Caco-2 (cell line): ENCODE measurements around the gene ZBED4. TPM values are rescaled to one million over a fixed set of nuclear protein-coding genes. Genes with fewer than 3 reads are reported as not detected.

ENCODE experiments used
- BruUV-seq: library from RNA; stranded (reverse); fragments of 400-500 nt; replicated peaks from 2 replicates; lab custom pipeline; 2021; lab: Mats Ljungman, UMichigan
- CTCF ChIA-PET: fragments of 300-600 bp; sonication (Branson Sonifier 250); formaldehyde crosslinking; loops from one replicate; lab custom pipeline; 2022; ENCODE audit warnings: antibody characterized with exemption; lab: Charles Lee
- POLR2A ChIA-PET: fragments of 300-600 bp; sonication (Branson Sonifier 250); formaldehyde crosslinking; loops from one replicate; lab custom pipeline; 2022; ENCODE audit warnings: antibody characterized with exemption; lab: Charles Lee
- DNase-seq, 2 experiments: peaks; one replicate each; pipeline versions ENCODE4 v3.0.0 to v3.0.0-alpha.2; 2020 to 2022
- H3K27me3 ChIP-seq: replicated peaks from 2 replicates; pipeline ENCODE4 v1.6.0; 2011; ENCODE audit warnings: low read length; ENCODE audit not compliant: control insufficient read depth, insufficient read depth
- H3K36me3 ChIP-seq: 2 replicates; pipeline ENCODE4 v1.5.1; 2011; ENCODE audit warnings: low read length; ENCODE audit not compliant: control insufficient read depth, insufficient read depth
- H3K4me1 ChIP-seq: fragments of 250-450 bp; sonication (Bioruptor Pico); 2 replicates; pipeline ENCODE4 v1.5.1; 2020; ENCODE audit warnings: mild to moderate bottlenecking
- H3K4me3 ChIP-seq: 2 replicates; pipeline ENCODE4 v1.5.1; 2011; ENCODE audit warnings: low read depth, mild to moderate bottlenecking, control low read depth, low read length
- H3K9me3 ChIP-seq: fragments of 250-450 bp; sonication (Bioruptor Pico); 2 replicates; pipeline ENCODE4 v1.5.1; 2020; ENCODE audit warnings: mild to moderate bottlenecking, moderate library complexity
- H3K27ac Mint-ChIP-seq: one replicate; pipeline ENCODE4 v1.8.0; 2022; ENCODE audit warnings: mixed read lengths; ENCODE audit not compliant: unreplicated experiment
- H3K27me3 Mint-ChIP-seq: one replicate; pipeline ENCODE4 v1.8.0; 2022; ENCODE audit warnings: mixed read lengths; ENCODE audit not compliant: insufficient read depth, unreplicated experiment
- H3K36me3 Mint-ChIP-seq: one replicate; pipeline ENCODE4 v1.8.0; 2022; ENCODE audit warnings: mild to moderate bottlenecking, mixed read lengths; ENCODE audit not compliant: insufficient read depth, unreplicated experiment
- H3K4me1 Mint-ChIP-seq: one replicate; pipeline ENCODE4 v1.8.0; 2022; ENCODE audit warnings: low read depth, mixed read lengths; ENCODE audit not compliant: unreplicated experiment
- H3K4me3 Mint-ChIP-seq: one replicate; pipeline ENCODE4 v1.8.0; 2022; ENCODE audit warnings: mild to moderate bottlenecking, moderate library complexity, mixed read lengths; ENCODE audit not compliant: unreplicated experiment
- H3K9me3 Mint-ChIP-seq: one replicate; pipeline ENCODE4 v1.8.0; 2022; ENCODE audit warnings: mixed read lengths; ENCODE audit not compliant: unreplicated experiment
- intact Hi-C: fragments of 100-400 bp; cut with micrococcal nuclease; formaldehyde crosslinking; loops from one replicate; pipeline ENCODE4 v1.10.0; 2022; ENCODE audit not compliant: unreplicated experiment
- total RNA-seq: library from RNA; stranded (reverse); gene quantifications from 2 replicates; pipeline ENCODE4 v1.2.3, GENCODE V29; 2022
- TF ChIP-seq, protein P1 (sequence below), 2 experiments: fragments of 200-600 bp in 1 of 2; IDR thresholded peaks; 1 replicate in 1 of 2; 2 replicates in 1 of 2; pipeline versions ENCODE4 v1.5.1 to v1.8.0; 2011 to 2022; ENCODE audit warnings: antibody characterized with exemption in 1 of 2, control low read depth in 1 of 2, inconsistent platforms in 1 of 2, low read depth in 1 of 2, low read length in 1 of 2, mild to moderate bottlenecking in 1 of 2, moderate library complexity in 1 of 2; ENCODE audit not compliant: insufficient read depth in 1 of 2, severe bottlenecking in 1 of 2, unreplicated experiment in 1 of 2

The ZBED4 gene
- total RNA-seq, 1 experiment from 2014 or later, result 17.3 TPM

DNA sequence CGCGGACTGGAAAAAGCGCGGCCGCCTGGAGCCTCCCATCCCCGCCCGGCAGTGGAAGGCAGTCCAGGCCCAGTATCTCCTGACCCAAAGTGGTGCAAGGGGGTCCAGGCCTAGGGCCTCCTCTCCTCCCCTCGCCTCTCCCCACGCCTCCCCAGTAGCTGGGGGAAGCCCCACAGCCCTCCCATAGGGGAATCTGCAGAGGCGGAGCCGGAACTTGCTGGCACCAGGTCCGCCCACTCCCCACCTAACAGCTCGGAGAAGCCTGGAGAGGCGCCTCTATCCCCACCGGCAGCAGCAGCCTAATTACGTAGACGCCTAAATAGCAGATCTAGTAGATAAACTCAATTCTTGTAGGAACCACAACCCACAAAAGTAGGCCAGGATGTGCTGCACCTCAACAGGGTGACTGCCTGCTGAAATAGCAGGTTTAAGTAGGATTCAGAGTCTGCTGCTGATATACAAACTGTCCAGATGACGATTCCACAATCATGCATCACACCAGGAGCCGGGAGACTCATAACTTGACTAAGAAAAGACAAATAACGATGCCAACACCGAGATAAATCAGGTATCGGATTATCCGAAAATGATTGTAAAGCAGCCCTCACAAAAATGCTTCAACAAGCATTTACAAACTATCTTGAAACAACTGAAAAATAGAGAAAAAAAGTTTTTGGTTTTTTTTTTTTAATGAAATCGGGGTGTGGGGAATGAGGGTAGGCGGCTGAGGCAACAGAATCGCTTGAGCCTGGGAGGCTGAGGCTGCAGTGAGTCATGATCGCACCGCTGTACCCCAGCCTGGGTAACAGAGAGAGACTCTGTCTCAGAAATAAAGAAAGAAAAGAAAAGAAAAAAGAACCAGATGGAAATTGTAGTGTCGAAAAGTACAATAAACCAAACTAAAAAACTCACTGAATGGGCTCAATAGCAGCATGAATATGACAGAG lies 14.6 kb upstream of the ZBED4 start:
- no peaks in the 10 kb centered on the region for H3K9me3 ChIP-seq
- no TSS peak for BruUV-seq
- DNase-seq, result no peak
- Mint-ChIP-seq H3K4me3 (no peak overlapping the region), H3K4me1 (no peaks in the 10 kb centered on the region), H3K9me3 (no peaks in the 10 kb centered on the region), H3K36me3 (no peaks in the 10 kb centered on the region), H3K27ac (no peak overlapping the region), H3K27me3 (no peaks in the 10 kb centered on the region)
- ChIA-PET CTCF (no interaction called here), POLR2A (no interaction called here)
- H3K27me3 ChIP-seq, result no peaks in the 10 kb centered on the region
- H3K4me1 ChIP-seq, result peaks cover 3% of the 10 kb centered on the region; the same call in 1 of the 2 replicates
- no peak overlapping the region for H3K4me3 ChIP-seq
- TF ChIP-seq, protein P1, sequence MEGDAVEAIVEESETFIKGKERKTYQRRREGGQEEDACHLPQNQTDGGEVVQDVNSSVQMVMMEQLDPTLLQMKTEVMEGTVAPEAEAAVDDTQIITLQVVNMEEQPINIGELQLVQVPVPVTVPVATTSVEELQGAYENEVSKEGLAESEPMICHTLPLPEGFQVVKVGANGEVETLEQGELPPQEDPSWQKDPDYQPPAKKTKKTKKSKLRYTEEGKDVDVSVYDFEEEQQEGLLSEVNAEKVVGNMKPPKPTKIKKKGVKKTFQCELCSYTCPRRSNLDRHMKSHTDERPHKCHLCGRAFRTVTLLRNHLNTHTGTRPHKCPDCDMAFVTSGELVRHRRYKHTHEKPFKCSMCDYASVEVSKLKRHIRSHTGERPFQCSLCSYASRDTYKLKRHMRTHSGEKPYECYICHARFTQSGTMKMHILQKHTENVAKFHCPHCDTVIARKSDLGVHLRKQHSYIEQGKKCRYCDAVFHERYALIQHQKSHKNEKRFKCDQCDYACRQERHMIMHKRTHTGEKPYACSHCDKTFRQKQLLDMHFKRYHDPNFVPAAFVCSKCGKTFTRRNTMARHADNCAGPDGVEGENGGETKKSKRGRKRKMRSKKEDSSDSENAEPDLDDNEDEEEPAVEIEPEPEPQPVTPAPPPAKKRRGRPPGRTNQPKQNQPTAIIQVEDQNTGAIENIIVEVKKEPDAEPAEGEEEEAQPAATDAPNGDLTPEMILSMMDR (IDR thresholded peaks at IDR 0.05; ENCODE audit: insufficient read depth in 1 of 2, low read depth in 1 of 2, low read length in 1 of 2, severe bottlenecking in 1 of 2, unreplicated experiment in 1 of 2), result no peak
- no peaks in the 10 kb centered on the region for H3K36me3 ChIP-seq
- intact Hi-C loops, result no loop called here

DNA sequence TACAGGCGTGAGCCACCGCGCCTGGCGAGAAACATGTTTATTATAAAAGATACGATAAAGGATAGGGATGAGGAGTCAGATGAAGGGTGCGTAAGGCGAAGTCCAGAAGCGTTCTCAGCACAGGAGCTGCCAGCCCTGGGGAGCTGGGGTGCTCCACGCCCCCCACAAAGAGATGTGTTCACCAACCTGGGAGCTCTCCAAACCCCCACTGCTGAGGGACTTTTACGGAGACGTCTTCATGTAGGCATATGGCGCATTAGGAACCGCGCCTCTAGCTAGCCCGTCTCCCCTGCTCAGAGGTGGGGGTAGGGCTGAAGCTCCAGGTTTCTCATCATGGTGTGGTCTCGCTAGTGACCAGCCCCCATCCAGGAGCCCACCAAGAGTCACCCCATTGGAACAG lies 8.4 kb upstream of the ZBED4 start:
- Mint-ChIP-seq H3K4me3 (no peak overlapping the region), H3K27me3 (no peaks in the 10 kb centered on the region), H3K27ac (no peak overlapping the region), H3K36me3 (no peaks in the 10 kb centered on the region), H3K4me1 (no peaks in the 10 kb centered on the region), H3K9me3 (no peaks in the 10 kb centered on the region)
- H3K27me3 ChIP-seq, result no peaks in the 10 kb centered on the region
- no peaks in the 10 kb centered on the region for H3K4me1 ChIP-seq
- POLR2A ChIA-PET, result no interaction called here
- H3K4me3 ChIP-seq, result no peak overlapping the region
- H3K36me3 ChIP-seq, result no peaks in the 10 kb centered on the region
- no peak for DNase-seq
- H3K9me3 ChIP-seq, result no peaks in the 10 kb centered on the region
- TF ChIP-seq, protein P1 (IDR thresholded peaks at IDR 0.05; ENCODE audit: insufficient read depth in 1 of 2, low read depth in 1 of 2, low read length in 1 of 2, severe bottlenecking in 1 of 2, unreplicated experiment in 1 of 2), result no peak
- BruUV-seq, result no TSS peak
- CTCF ChIA-PET, result no interaction called here
- intact Hi-C loops, result no loop called here

DNA sequence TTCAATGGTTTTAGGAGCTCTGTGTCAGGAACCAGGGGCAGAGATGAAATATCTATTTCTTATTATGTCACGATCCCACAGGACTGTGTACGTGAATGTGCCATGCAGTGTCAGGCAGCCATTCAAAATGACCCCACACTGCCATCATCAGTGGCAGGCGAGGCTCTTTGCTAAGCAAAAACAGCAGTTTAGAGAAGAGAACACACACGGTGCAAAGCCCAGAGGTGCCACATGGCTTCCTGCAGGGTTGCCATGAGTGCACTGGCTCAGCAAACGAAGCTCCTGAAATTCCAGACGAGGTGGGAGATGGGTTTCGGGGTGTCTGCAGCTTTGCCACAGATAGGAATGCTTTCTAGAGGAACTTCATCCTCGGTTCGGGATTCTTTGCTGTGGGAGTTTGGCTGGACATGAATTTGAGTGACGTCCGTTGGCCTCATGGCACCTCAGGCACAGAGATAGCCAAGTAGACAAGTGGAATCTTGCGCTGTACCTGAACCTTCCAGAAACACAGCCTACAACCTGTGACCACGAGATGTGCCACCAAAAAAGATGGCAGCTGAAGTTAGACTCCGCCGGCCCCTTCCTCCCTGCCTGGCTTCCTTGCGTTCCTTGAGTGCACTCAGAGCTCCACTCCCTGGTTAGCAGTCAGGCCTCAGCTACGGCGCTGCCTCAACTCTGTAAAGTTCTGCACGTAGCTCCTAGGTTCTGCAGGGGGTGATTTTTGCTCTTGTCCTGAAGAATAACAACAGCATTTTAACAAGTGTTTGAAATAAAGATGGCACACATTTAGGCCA lies 7.8 kb upstream of the ZBED4 start:
- BruUV-seq, result no TSS peak
- H3K27me3 ChIP-seq, result no peaks in the 10 kb centered on the region; the same call in 1 of the 2 replicates
- TF ChIP-seq, protein P1 (IDR thresholded peaks at IDR 0.05; ENCODE audit: insufficient read depth in 1 of 2, low read depth in 1 of 2, low read length in 1 of 2, severe bottlenecking in 1 of 2, unreplicated experiment in 1 of 2), result no peak
- no peaks in the 10 kb centered on the region for H3K27me3 Mint-ChIP-seq
- H3K36me3 Mint-ChIP-seq, result no peaks in the 10 kb centered on the region
- intact Hi-C loops, result no loop called here
- H3K4me1 ChIP-seq, result no peaks in the 10 kb centered on the region
- no peak for DNase-seq
- CTCF ChIA-PET, result interaction anchor here (0.7 kb wide), 1 partner anchor 14 kb away, joined by 3 read pairs; no protein-coding TSS in a partner anchor
- no peak overlapping the region for H3K4me3 ChIP-seq
- no peaks in the 10 kb centered on the region for H3K36me3 ChIP-seq
- H3K4me3 Mint-ChIP-seq, result no peak overlapping the region
- POLR2A ChIA-PET, result no interaction called here
- H3K9me3 ChIP-seq, result no peaks in the 10 kb centered on the region
- no peaks in the 10 kb centered on the region for H3K9me3 Mint-ChIP-seq
- no peak overlapping the region for H3K27ac Mint-ChIP-seq
- H3K4me1 Mint-ChIP-seq, result no peaks in the 10 kb centered on the region
